Measurements from ENCODE around the gene JAM3.

Gene JAM3

DNA sequence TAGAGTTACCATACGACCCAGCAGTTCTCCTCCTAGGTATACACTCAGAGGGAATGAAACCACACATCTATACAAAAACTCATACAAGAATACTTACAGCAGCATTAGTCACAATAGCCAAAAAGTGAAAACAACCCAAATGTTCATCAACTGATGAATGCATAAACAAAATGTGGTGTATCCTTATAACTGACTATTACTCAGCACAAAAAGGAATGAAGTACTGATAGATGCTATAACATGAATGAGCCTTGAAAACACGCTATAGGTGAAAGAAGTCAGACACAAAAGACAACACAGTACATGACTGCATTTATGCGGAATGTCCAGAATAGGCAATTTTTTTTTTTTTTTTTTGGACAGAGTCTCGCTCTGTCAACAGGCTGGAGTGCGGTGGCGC, 131.8 kb downstream of the JAM3 start:
- no peak for DNase-seq
- intact Hi-C loops (cut with DNase I): no loop called here
